DMS 273 (cell line): ENCODE results near the gene TPRX1.
A peak's percentile ranks its signal among the peaks of the same experiment; 100 is the strongest.
"Not testable (repeated sequence)": the region's sequence is repeated elsewhere in the genome, so short reads cannot be mapped to it uniquely, and the experiment has no call there.

Experiments
- DNase-seq: peaks from one replicate; lab custom pipeline; 2025; ENCODE audit not compliant: unreplicated experiment; lab: John Stamatoyannopoulos, UW

The TPRX1 gene

DNA sequence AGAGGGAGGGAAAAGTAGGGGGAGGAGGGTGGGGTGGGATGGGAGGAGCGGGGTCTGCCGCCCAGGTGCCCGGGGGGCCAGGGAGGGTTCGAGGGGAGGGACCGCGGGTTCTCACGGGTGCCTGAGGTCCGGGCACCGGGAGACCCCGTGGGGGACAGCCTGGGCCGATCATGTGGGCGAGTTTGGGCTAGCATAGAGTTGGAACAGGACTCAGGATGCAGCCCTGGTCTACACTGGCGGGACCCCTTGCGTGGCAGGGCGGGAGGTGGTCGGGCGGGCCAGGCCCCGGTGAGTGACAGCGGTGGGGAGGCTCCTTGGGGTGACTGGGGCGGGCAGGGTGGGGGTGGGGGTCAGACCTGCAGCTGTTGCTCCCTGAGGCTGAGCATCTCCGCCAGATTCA lies 1.2 kb downstream of the TPRX1 start:
- DNase-seq, result not testable (repeated sequence)

DNA sequence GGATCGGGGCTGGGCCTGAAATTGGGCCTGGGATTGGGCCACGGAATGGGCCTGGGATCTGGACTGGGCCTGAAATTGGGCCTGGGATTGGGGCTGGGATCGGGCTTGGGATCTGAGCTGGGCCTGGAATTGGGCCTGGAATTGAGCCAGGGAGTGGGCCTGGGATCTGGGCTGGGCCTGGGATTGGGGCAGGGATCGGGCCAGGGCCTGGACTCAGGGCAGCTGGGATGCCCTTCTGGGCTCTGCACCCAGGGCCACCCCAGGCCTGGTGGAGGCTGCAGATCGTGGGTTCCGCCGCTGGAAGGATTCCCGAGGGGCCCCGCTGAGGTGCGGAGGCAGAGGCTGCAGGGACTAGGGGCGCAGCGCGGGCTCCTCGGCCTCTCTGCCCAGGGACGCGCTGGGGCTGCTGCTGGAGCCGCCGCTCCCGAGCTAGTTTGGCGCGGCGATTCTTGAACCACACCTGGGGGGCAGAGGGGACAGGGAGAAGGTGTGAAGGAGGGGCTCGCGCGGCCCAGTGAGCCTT lies 1.8 kb downstream of the TPRX1 start:
- DNase-seq, result no peak

DNA sequence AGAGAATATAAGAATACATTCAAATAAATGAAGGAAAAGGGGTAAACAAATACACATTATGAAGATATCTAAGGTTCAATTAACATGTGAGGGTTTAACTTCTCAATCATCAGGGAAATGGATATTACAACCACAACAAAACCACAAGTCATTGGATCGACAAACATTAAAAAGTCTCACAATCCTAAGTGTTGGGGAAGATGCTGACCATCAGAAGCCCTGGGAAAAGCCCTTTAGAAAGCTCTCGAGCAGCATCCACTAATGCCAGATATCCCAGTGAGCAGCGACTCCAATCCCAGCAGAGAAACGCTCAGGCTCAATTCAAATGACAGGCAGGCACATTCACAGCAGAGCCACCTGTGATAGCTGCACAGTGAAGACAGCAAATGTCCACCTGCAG lies 3.1 kb downstream of the TPRX1 start:
- DNase-seq, result no peak

DNA sequence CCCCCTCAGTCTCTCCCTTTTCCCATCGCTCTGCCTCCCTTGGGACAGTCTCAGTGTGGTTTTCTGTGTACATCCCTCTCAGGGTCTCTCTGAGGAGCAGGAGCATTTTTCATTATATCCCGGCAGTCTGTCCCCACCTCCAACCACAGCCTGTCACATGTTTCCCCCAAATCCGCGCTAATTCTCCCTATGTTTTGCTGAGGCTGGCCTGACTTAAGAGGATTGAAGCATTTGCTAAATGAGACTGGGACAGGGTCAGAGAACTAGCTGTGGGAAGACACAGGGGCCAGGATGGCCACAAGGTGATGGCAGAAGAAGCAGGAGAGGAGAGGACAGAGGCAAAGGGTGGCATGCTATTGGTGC lies 5.5 kb downstream of the TPRX1 start:
- no peak for DNase-seq

DNA sequence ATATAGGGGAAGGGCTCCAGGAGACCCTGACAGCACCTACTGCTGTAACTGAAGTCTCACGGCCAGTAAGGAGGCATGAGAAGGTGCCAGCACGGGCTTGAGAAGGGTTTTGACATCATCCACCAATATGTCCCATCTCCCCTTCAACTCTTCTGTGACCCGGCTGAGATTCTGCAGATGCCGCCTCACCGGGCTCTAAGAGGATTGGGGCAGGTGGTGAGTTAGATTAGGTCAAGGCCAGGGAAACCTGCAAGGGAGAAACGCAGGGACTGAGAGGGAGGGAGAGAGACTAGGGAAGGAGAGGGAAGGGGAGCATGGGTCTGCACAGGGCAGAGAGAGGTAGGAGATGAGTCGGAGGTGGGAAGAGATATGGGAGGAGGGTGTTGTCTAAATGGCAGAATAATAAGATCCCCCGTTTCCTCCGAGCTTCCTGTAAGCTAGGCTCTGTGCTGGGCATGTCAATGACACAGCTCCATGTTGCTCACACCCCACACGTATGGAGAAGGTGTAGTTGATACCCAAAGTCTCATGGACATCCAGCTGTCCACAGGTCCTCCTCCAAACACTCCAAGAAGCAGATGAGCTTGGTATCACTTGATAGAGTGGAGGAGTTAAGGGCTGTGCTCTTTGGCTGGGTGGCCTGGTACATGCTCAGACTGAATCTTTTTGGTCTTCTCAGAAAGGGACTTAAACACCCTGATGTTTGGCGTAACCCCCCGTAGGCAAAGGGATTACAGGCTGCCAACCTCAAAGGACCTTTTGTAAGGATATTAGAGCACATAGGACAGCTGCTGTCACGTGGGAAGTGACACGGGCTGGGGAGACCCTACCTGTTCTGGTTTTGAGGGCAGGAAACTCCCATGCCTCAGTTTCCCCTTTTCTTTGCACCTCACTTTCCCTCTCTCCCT lies 6.1 kb downstream of the TPRX1 start:
- DNase-seq, result no peak

DNA sequence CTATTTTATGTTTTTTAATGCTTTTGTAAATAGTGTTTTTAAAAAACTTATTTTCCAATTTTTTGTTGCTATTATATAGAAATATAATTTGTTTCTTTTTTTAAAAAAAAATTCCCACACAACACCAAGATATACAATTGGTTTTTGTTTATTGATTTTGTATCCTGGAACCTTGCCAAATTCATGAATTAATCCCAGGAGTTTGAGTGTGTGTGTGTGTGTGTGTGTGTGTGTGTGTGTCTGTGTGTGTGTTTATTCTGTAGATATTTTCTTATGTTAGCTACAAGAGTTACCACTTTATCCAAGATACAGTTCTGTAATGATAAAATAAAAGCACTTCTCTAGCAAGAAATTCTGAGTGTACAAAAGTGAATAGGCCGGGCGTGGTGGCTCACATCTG lies 7.6 kb downstream of the TPRX1 start:
- no peak for DNase-seq

DNA sequence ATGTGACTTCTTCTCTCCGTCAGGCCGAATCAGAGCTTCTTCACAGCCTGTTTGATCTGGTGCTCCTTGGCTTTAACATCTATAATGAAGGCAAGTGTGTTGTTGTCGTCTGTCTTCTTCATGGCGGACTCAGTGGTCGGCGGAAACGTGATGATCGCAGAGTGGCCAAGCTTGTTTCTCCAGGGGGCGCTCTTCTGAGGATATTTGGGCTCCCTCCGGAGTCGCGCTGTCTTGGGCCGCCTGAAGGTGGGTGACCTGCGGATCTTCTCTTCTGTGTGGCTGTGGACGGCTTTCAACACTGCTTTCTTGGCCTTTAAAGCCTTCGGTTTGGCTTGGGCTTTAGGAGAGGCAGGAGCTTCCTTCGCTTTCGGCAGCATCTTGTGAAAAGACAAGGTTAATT lies 9.8 kb downstream of the TPRX1 start:
- no peak for DNase-seq

DNA sequence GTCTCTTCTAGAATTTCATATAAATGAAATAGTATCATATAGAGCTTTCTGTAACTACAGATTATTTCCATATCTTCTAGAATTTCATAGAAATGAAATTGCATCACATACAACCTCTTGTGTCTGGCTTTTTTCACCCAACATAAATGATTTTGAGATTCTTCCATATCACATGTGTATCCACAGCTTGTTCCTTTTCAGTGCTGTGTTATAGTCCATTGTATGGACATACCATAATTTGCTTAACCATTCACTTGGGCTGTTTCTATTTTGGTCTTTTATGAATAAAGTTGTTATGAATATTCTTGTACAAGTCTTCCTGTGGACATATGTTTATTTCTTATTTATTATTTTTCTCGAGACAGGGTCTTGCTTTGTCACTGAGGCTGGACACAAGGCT lies 11.7 kb downstream of the TPRX1 start:
- no peak for DNase-seq

DNA sequence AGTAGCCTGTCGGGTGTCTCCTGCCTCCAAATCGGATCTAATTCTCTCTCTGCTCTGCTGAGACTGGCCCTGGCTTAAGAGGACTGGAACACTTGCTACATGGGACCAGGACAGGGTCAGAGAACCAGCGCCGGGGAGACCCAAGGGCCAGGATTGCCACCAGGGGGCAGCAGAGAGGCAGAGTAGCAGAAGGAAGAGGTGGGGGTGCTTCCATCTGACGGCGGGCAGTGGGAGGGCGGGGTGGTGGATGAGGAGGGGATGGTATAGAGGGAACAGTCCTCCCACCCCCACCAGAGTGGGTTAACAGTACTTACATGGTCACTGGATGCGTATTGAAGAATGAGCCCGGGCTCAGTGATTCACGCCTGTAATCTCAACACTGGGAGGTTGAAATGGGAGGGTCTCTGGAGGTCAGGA lies 13.9 kb downstream of the TPRX1 start:
- DNase-seq, result peak; percentile 92

DNA sequence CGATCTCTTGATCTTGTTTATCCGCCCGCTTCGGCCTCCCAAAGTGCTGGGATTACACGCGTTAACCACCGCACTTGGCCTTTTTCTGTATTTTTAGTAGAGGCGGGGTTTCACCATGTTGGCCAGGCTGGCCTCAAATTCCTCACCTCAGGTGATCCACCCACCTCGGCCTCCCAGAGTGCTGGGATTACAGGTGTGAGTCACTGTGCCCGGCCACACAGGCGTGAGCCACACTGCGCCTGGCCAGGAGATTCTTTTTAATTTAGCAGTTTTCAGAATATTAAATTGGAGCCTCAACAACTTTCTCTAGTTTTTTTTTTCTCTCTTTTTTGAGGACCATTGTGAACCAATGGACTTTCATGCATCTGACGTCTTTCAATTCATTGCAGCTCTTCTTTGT lies 14.5 kb downstream of the TPRX1 start:
- not testable (repeated sequence) for DNase-seq

DNA sequence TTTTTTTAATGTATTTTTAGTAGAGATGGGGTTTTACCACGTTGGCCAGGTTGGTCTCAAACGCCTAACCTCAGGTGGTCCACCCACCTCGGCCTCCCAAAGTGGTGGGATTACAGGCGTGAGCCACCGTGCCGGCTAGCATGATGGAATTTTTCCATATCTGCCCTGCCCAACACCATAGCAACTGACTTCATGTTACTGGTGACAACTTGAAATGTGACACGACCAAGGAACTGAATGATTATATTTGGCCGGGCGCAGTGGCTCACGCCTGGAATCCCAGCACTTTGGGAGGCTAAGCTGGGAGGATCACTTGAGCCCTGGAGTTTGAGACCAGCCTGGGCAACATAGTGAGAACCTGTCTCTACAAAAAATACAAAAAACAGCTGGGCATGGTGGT lies 17.0 kb downstream of the TPRX1 start:
- DNase-seq, result not testable (repeated sequence)

DNA sequence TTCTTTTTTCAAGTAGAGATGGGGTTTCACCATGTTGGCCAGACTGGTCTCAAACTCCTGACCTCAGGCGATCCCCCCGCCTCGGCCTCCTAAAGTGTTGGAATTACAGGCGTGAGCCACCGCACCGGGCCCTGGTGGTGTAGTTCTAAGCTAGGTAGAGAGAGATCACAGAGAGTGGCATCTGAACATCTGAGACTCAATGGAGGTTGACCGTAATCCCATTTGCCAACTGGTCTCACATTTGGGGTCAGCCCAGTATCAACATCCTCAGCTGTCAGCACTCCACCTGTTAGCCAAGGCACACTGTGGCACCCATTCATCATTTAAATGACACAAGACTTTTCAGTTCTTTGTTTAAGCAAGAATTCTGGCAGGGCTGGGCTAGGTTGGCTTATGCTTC lies 17.8 kb downstream of the TPRX1 start:
- DNase-seq, result no peak

DNA sequence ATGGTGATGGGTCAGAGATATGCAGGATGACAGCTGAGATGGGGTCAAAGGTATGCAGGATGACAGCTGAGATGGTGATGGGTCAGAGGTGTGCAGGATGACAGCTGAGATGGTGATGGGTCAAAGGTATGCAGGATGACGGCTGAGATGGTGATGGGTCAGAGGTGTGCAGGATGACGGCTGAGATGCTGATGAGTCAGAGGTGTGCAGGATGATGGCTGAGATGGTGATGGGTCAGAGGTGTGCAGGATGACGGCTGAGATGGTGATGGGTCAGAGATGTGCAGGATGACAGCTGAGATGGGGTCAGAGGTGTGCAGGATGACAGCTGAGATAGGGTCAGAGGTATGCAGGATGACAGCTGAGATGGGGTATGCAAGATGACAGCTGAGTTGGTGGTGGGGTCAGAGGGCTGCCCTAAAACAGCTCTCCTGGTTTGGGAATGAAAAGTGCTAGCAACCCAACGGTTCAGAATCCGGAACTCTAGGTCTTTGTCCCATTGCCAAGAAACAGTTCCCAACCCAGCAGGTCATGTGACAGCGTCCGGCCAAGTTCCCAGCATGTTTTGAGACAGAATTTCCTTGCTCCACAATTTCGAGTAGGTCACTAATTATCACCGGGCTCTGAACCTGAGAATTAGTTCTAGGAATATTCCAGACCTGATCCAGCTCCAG lies 22.6 kb downstream of the TPRX1 start:
- no peak for DNase-seq

DNA sequence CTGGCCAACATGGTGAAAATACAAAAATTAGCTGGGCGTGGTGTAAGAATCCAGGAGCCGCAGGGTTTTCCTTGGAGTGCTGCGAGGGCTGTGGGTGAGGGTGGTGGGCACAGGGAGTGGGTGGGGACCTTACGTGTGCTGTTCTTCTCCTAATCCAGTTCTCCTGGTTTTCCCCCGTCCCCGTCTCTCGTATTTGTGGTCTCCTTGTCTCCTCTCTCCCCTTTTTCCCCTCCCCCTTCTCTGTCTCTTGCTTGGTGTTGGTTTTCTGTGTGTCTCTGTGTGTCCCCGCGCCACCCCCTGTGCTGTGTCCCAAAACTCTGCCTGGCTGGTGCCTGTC lies 24.2 kb downstream of the TPRX1 start:
- DNase-seq, result no peak

DNA sequence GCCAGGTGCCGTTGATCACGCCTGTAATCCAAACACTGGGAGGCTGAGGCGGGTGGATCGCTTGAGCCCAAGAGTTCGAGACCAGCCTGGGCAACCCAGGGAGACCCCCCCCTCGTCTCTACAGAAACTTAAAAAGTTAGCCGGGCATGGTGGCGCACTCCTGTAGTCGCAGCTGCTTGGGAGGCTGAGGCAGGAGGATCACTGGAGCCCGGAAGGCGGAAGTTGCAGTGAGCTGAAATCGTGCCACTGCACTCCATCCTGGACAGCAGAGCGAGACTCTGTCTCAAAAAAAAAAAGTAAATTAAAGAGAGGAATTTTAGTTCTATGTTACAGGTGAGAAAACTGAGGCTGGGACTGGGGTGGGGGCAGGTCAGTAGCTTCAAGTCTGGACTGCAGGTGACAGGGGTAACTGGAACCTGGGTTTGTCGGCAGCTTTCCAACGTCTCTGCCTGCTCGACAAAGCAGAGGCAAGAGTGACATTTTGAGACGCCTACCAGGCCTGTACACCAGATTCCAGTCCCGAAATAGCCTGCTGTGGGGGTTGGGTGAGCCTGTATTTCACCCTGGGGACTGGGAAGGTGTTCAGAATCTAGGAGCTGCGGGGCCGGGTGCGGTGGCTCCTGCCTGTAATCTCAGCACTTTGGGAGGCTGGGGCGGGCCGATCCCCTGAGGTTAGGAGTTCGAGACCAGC lies 24.7 kb downstream of the TPRX1 start:
- DNase-seq, result no peak

DNA sequence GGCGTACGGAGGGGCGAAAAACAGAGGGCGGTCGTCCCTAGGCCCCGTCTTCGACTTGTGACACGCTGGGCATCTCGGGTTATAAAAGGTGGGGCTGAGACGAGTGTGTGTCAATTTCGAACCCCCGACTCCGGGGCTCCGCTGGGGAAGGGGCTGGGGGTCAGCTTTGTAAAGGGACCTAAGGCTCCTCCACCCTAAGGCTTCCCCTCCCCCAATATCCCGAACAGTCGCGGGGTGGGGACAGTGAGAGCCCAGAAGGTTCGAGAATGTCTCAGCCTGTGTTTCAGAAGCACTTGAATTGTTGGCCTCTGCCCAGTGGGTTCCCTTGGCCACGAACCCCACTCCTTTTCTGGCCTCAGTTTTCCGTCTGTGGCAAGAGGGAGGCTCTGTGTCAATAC lies 25.4 kb downstream of the TPRX1 start:
- no peak for DNase-seq

DNA sequence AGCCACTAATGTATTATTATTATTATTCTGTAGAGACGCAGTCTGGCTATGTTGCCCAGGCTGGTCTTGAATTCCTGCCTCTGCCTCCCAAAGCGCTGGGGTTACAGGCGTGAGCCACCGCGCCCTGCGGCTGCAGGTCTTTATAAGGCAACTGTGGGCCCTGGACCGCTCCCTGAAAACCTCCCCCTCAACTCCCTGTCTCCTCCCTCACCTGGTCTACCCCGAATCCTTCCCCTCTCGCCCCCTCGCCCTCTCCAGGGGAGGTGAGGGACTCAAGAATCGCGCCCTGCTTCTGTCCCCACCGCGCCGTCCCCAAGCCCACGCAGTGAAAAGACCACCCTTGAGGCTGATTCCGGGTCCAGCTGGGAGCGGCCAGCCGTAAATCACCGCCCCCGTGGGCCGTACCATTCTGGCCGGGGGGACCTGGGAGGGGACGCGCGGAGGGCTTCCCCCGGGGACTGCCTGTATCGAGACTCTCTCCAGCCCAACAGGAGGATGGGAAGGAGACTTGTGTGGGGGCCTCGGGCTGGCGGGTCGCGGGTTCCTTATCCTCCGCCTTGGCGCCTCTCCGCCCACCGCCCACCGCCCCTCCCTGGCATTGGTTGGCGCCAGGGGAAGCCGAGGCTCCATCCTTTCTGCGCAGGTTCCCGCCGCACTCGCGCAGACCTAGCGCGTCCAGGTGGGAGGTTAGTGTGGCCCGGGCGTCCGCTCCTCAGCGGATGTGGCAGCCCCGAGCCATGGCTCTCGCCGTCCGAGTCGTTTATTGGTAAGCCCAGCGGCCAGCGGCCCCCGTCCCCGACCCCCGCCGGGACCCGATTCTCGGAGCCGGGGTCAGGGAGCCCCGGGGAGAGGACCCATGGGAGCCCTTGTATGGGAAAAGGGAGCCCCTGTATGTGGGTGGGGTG lies 26.1 kb downstream of the TPRX1 start, which contains the start of gene SELENOW:
Gene SELENOW, plus strand, starts transcription at position 655 of the 905 bp plus-strand sequence. Its CDS starts 83 bp downstream, at position 738.
- peak; percentile 89 for DNase-seq

DNA sequence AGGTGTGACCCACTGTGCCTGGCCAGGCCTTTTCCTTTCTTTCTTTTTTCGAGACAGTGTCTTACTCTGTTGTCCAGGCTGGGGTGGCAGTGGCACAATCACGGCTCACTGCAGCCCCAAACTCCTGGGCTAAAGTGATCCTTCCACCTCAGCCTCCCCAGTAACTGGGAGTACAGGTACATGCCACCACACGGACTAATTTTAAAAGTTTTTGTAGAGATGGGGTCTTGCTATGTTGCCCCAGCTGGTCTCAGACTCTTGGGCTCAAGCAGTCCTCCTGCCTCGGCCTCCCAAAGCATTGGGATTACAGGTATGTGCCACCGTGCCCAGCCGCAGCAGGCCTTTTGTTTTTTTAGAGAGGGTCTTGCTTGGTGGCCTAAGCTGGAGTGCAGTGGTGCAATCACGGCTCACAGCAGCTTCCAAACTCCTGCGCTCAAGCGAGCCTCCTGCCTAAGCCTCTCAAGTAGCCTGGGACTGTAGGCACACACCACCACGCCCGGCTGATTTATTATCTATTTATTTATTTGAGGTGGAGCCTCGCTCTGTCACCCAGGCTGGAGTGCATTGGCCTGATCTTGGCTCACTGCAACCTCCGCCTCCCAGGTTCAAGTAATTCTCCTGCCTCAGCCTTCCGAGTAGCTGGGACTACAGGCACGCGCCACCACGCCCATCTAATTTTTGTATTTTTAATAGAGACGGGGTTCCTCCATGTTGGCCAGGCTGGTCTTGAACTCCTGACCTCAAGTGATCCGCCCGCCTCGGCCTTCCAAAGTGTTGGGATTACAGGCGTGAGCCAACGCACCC lies 26.9 kb downstream of the TPRX1 start:
- DNase-seq, result not testable (repeated sequence)

DNA sequence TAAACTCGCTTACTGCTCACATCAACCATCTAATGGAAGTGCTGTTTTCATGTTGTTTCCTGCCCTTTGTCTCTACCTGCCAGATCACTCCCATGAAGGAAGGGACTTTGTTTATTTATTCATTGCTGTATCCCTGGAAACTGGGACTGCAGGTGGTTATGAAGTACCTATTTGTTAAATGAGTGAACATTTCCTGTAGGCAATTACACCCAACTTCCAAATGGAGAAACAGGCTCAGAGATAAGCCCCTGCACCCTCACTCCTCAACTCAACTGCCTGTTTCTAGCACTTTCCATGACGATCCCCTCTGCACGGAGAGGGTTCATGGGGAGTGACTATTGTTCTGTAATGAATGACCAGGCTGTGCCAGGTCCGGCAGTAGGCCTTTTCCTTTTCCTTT lies 27.8 kb downstream of the TPRX1 start:
- no peak for DNase-seq

DNA sequence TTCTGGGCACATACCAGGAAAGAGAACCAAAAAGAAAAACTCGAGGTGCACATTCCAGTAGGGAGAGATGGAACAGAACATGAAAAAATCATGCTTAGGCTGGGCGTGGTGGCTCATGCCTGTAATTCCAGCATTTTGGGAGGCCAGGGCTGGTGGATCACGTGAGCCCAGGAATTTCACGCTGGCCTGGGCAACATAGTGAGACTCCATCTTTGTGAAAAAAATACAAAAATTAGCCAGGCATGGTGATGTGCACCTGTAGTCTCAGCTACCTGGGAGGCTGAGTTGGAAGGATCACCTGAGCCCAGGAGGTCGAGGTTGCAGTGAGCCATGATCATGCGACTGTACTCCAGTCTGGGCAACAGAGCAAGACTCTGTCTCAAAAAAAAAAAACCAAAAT lies 33.1 kb downstream of the TPRX1 start:
- not testable (repeated sequence) for DNase-seq
